Stomach (tissue), 9 donors: Measurements from ENCODE around the gene FIP1L1. TPM values are rescaled to one million over a fixed set of nuclear protein-coding genes. Genes with fewer than 3 reads are reported as not detected.

Experiments
- DNase-seq, 2 donors: peaks; one replicate each; pipeline versions ENCODE4 v3.0.0 to v3.0.0-alpha.2; 2013 to 2019
- H3K27ac ChIP-seq, 5 donors: fragments of 200-600 bp in 4 of 5; sonication (generic) in 4 of 5; one replicate each; pipeline ENCODE4 v1.5.1; 2013 to 2019; ENCODE audit warnings: mild to moderate bottlenecking in 1 of 5, moderate library complexity in 1 of 5
- H3K27me3 ChIP-seq, 3 donors: fragments of 200-600 bp; sonication (generic); one replicate each; pipeline ENCODE4 v1.5.1; 2017 to 2019; ENCODE audit warnings: mixed run types in 1 of 3
- H3K36me3 ChIP-seq, 4 donors: fragments of 200-600 bp; sonication (generic); 1 replicate in 3 of 4; 2 replicates in 1 of 4; pipeline ENCODE4 v1.5.1; 2016 to 2019
- H3K4me1 ChIP-seq, 4 donors: fragments of 200-600 bp; sonication (generic); one replicate each; pipeline ENCODE4 v1.5.1; 2016 to 2019
- H3K4me3 ChIP-seq, 4 donors: fragments of 200-600 bp; sonication (generic) in 3 of 4; one replicate each; pipeline ENCODE4 v1.5.1; 2016 to 2019; ENCODE audit warnings: mild to moderate bottlenecking in 1 of 4
- H3K9me3 ChIP-seq, 4 donors: fragments of 200-600 bp; sonication (generic); one replicate each; pipeline ENCODE4 v1.5.1; 2016 to 2019
- CTCF ChIP-seq, 7 experiments: fragments of 450-650 bp in 4 of 7; fragments of 200-600 bp in 3 of 7; sonication (generic) in 3 of 7; IDR thresholded peaks; one replicate each; pipeline ENCODE4 v1.5.1; 2016 to 2019; ENCODE audit warnings: antibody characterized with exemption in 7 of 7, control low read depth in 2 of 7, mild to moderate bottlenecking in 1 of 7
- EP300 ChIP-seq: sonication (generic); formaldehyde crosslinking; IDR thresholded peaks from one replicate; pipeline ENCODE4 v1.6.1; 2017; ENCODE audit warnings: antibody characterized with exemption
- POLR2A ChIP-seq, 4 donors: fragments of 450-650 bp; IDR thresholded peaks; one replicate each; pipeline ENCODE4 v1.6.1; 2016; ENCODE audit warnings: antibody characterized with exemption in 4 of 4, control low read depth in 2 of 4, mild to moderate bottlenecking in 1 of 4, moderate library complexity in 1 of 4
- POLR2AphosphoS5 ChIP-seq, 3 donors: sonication (generic); formaldehyde crosslinking; IDR thresholded peaks; one replicate each; pipeline ENCODE4 v1.6.1; 2016; ENCODE audit warnings: antibody characterized with exemption in 3 of 3
- WGBS, 5 donors: extraction: QIAGEN DNeasy Blood & Tissue Kit in 3 of 5; methylation state at CpG; one replicate each; pipeline versions ENCODE4 v1.1.5 to v1.1.7; 2013 to 2018; 5-methylcytosine and 5-hydroxymethylcytosine counted together
- intact Hi-C: fragments of 100-400 bp; cut with DNase I; formaldehyde crosslinking; loops from one replicate; pipeline ENCODE4 v1.15.1; 2023; ENCODE audit warnings: low total_unique reads
- polyA plus RNA-seq, 3 donors: library from polyadenylated mRNA; stranded (reverse); fragments of 200-250 nt; gene quantifications; one replicate each; pipeline ENCODE4 v1.2.3, GENCODE V29; 2013
- total RNA-seq, 5 donors: library from RNA; depleted of rRNA; stranded (reverse); fragments of >200 nt; gene quantifications; one replicate each; pipeline versions ENCODE4 v1.1.0 to v1.2.3, GENCODE V29; 2014 to 2016
- donor health status: healthy with polysubstance abuse.
- donor health status: Bipolar disorder and iron deficiency.
- donor health status: healthy.

Gene FIP1L1
- total and polyA plus RNA-seq, 8 donors = 19.9 to 91.1 (median 29.9) TPM

GRCh38 chr4:53441564-53441963, 64.1 kb downstream of the FIP1L1 start:
- no peak overlapping the region for H3K4me3 ChIP-seq
- no peaks in the 10 kb centered on the region for H3K9me3 ChIP-seq
- H3K36me3 ChIP-seq = peaks cover 5 to 68% (median 47%) of the 10 kb centered on the region in 4 donors
- no peak for DNase-seq
- intact Hi-C loops = no loop called here
- WGBS, 5 donors = 83 to 100% (median 90%) methylated on average over 1 of the region's 1 CpG
- H3K27ac ChIP-seq = no peak overlapping the region
- no peaks in the 10 kb centered on the region for H3K27me3 ChIP-seq
- H3K4me1 ChIP-seq = no peaks in the 10 kb centered on the region
- TF ChIP-seq CTCF (IDR thresholded peaks at IDR 0.05) (no peak), POLR2AphosphoS5 (IDR thresholded peaks at IDR 0.05) (no peak), EP300 (no peak), POLR2A (IDR thresholded peaks at IDR 0.05) (no peak)

- Histone ChIP-seq H3K4me3 (no peak overlapping the region), H3K9me3 (no peaks in the 10 kb centered on the region), H3K36me3 (peaks cover 5 to 48% (median 36%) of the 10 kb centered on the region in 4 donors), H3K27me3 (no peaks in the 10 kb centered on the region), H3K27ac (no peak overlapping the region), H3K4me1 (no peaks in the 10 kb centered on the region)
- WGBS, 5 donors = 90 to 97% (median 94%) methylated on average over 2 of the region's 2 CpGs
- DNase-seq = no peak
- intact Hi-C loops = no loop called here
- TF ChIP-seq POLR2A (IDR thresholded peaks at IDR 0.05) (no peak), CTCF (IDR thresholded peaks at IDR 0.05) (no peak), POLR2AphosphoS5 (IDR thresholded peaks at IDR 0.05) (no peak), EP300 (no peak)
Measured at GRCh38 chr4:53444954-53445353, 67.5 kb downstream of the FIP1L1 start.

GRCh38 chr4:53450773-53451172, 73.3 kb downstream of the FIP1L1 start:
- intact Hi-C loops = no loop called here
- WGBS, 5 donors = 91 to 95% (median 94%) methylated on average over 3 of the region's 3 CpGs
- H3K27ac ChIP-seq = no peak overlapping the region
- TF ChIP-seq POLR2A (IDR thresholded peaks at IDR 0.05) (no peak), CTCF (IDR thresholded peaks at IDR 0.05) (no peak), POLR2AphosphoS5 (IDR thresholded peaks at IDR 0.05) (no peak), EP300 (no peak)
- no peak for DNase-seq
- no peaks in the 10 kb centered on the region for H3K9me3 ChIP-seq
- H3K4me3 ChIP-seq = no peak overlapping the region
- peaks cover 9 to 57% (median 47%) of the 10 kb centered on the region in 4 donors for H3K36me3 ChIP-seq
- no peaks in the 10 kb centered on the region for H3K4me1 ChIP-seq
- H3K27me3 ChIP-seq = no peaks in the 10 kb centered on the region

GRCh38 chr4:53453385-53453784, 75.9 kb downstream of the FIP1L1 start:
- Histone ChIP-seq H3K27ac (no peak overlapping the region), H3K4me3 (no peak overlapping the region), H3K4me1 (no peaks in the 10 kb centered on the region), H3K36me3 (peaks cover 9 to 66% (median 54%) of the 10 kb centered on the region in 4 donors), H3K27me3 (no peaks in the 10 kb centered on the region), H3K9me3 (no peaks in the 10 kb centered on the region)
- intact Hi-C loops = no loop called here
- 92 to 96% (median 94%) methylated on average over 2 of the region's 2 CpGs for WGBS, 5 donors
- TF ChIP-seq POLR2A (IDR thresholded peaks at IDR 0.05) (no peak), EP300 (no peak), CTCF (IDR thresholded peaks at IDR 0.05) (no peak), POLR2AphosphoS5 (IDR thresholded peaks at IDR 0.05) (no peak)
- DNase-seq = no peak
